ENCODE results near the gene CYYR1.

Gene CYYR1

DNA sequence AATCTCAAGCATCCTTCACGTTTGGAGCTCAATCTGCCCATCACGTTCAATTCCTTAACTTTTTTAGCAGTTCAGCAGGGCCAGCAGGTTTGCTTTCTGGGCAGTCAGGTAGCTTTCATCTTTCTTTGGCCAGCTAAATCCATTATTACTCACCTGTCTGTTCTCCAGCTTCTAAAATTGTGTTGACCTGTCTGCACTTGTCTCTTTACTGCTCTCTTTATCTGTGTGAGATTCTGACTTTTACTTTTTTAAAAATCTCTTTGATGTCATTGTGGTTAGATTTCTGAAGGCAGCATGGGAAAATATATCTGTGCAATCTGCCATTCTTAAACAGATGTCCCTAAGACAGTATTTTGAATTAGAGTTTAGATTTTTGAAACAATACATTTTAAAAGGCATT lies 24.9 kb upstream of the CYYR1 start:
- Histone ChIP-seq H2AFZ (ENCODE audit: insufficient read depth, low read length, poor library complexity) (no peak overlapping the region), H3K9ac (ENCODE audit: low read length) (no peak overlapping the region), H3K4me3 (ENCODE audit: low read depth, low read length) (no peak overlapping the region), H2BK120ac (ENCODE audit: insufficient read depth, low read length, poor library complexity) (no peak overlapping the region), H3K9me3 (ENCODE audit: insufficient read depth, low read depth, low read length) (no peaks in the 10 kb centered on the region), H3K14ac (ENCODE audit: low read length) (no peak overlapping the region), H3K18ac (ENCODE audit: low read length) (no peak overlapping the region), H2BK5ac (ENCODE audit: low read depth, low read length, poor library complexity) (no peak overlapping the region), H2AK5ac (ENCODE audit: low read length) (no peak overlapping the region), H3K27ac (ENCODE audit: low read depth, low read length) (no peak overlapping the region), H3K23ac (ENCODE audit: low read length) (no peak overlapping the region), H3K4me1 (ENCODE audit: control insufficient read depth in 1 of 2, insufficient read depth in 2 of 2, low read length in 2 of 2) (no peaks in the 10 kb centered on the region), H3K36me3 (ENCODE audit: control insufficient read depth in 1 of 2, insufficient read depth in 2 of 2, low read length in 2 of 2) (no peaks in the 10 kb centered on the region), H2BK12ac (ENCODE audit: low read length) (no peak overlapping the region), H3K4ac (ENCODE audit: low read depth, low read length) (no peak overlapping the region), H4K12ac (ENCODE audit: low read depth, low read length) (no peak overlapping the region), H4K8ac (ENCODE audit: low read depth, low read length) (no peak overlapping the region), H3K79me1 (ENCODE audit: low read length) (no peaks in the 10 kb centered on the region), H3K79me2 (ENCODE audit: control insufficient read depth, insufficient read depth, low read length, poor library complexity) (no peaks in the 10 kb centered on the region), H4K91ac (ENCODE audit: low read depth, low read length) (no peak overlapping the region), H3K4me2 (ENCODE audit: low read length) (no peak overlapping the region), H3K27me3 (ENCODE audit: insufficient read depth, low read length) (no peaks in the 10 kb centered on the region)
- no CpG with 5 or more reads among the region's 2 CpGs for WGBS (ENCODE audit: extremely low coverage, insufficient coverage, insufficient read length)
- DNase-seq: no peak

DNA sequence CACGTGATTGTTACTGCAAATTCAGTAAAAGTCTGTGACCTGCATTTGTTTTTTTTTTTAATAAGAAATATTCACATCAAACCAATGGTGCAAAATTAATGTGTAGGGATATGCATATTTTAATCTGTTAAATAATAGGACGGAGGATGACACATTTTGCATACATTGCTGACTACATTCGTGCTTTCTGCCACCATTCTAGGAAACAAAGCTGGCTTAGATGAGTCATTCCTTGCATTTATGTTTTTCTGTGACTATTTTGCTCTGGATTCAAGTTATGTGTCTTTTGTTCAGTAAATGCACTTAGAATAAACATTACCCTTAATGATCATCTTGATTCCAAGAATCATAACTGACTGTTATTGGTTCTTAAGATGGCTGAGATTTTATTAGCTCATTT lies 23.9 kb upstream of the CYYR1 start:
- peak in 1 of 2 donors; percentile 3 for DNase-seq
- Histone ChIP-seq H3K23ac (ENCODE audit: low read length) (no peak overlapping the region), H3K36me3 (ENCODE audit: control insufficient read depth in 1 of 2, insufficient read depth in 2 of 2, low read length in 2 of 2) (no peaks in the 10 kb centered on the region), H3K4me1 (ENCODE audit: control insufficient read depth in 1 of 2, insufficient read depth in 2 of 2, low read length in 2 of 2) (no peaks in the 10 kb centered on the region), H2BK12ac (ENCODE audit: low read length) (no peak overlapping the region), H3K18ac (ENCODE audit: low read length) (no peak overlapping the region), H3K4me3 (ENCODE audit: low read depth, low read length) (no peak overlapping the region), H3K27ac (ENCODE audit: low read depth, low read length) (no peak overlapping the region), H2BK120ac (ENCODE audit: insufficient read depth, low read length, poor library complexity) (no peak overlapping the region), H3K4me2 (ENCODE audit: low read length) (no peak overlapping the region), H3K79me1 (ENCODE audit: low read length) (no peaks in the 10 kb centered on the region), H2BK5ac (ENCODE audit: low read depth, low read length, poor library complexity) (no peak overlapping the region), H2AFZ (ENCODE audit: insufficient read depth, low read length, poor library complexity) (no peak overlapping the region), H4K91ac (ENCODE audit: low read depth, low read length) (no peak overlapping the region), H3K9me3 (ENCODE audit: insufficient read depth, low read depth, low read length) (no peaks in the 10 kb centered on the region), H3K14ac (ENCODE audit: low read length) (no peak overlapping the region), H3K4ac (ENCODE audit: low read depth, low read length) (no peak overlapping the region), H2AK5ac (ENCODE audit: low read length) (no peak overlapping the region), H4K12ac (ENCODE audit: low read depth, low read length) (no peak overlapping the region), H3K27me3 (ENCODE audit: insufficient read depth, low read length) (no peaks in the 10 kb centered on the region), H3K9ac (ENCODE audit: low read length) (no peak overlapping the region), H3K79me2 (ENCODE audit: control insufficient read depth, insufficient read depth, low read length, poor library complexity) (no peaks in the 10 kb centered on the region), H4K8ac (ENCODE audit: low read depth, low read length) (no peak overlapping the region)
- WGBS (ENCODE audit: extremely low coverage, insufficient coverage, insufficient read length): no CpG with 5 or more reads among the region's 3 CpGs

DNA sequence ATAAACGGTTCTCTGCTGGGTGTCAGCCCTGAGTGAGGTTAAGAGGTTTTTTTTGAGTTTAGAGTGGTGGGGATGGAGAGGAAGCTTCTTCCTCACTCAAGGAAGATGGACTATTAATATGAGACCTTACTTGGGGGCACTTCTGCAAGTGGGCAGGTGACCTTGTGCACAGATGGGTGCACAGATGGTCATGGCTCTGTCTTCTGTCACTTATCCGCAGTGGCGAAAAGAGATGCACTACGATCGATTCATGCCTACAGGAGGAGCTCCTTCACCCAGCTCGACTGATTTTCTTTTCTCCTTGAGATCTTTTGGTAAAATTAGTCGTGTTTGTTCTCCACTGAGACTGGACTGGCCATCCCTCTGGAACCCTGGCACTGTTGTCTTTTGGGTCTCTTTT lies 22.9 kb upstream of the CYYR1 start:
- H3K79me2 ChIP-seq (ENCODE audit: control insufficient read depth, insufficient read depth, low read length, poor library complexity): no peaks in the 10 kb centered on the region
- H4K12ac ChIP-seq (ENCODE audit: low read depth, low read length): no peak overlapping the region
- no peak overlapping the region for H2AK5ac ChIP-seq (ENCODE audit: low read length)
- no CpG with 5 or more reads among the region's 7 CpGs for WGBS (ENCODE audit: extremely low coverage, insufficient coverage, insufficient read length)
- H2BK5ac ChIP-seq (ENCODE audit: low read depth, low read length, poor library complexity): no peak overlapping the region
- DNase-seq: no peak
- H3K27ac ChIP-seq (ENCODE audit: low read depth, low read length): no peak overlapping the region
- no peak overlapping the region for H3K23ac ChIP-seq (ENCODE audit: low read length)
- H3K4ac ChIP-seq (ENCODE audit: low read depth, low read length): no peak overlapping the region
- no peaks in the 10 kb centered on the region for H3K4me1 ChIP-seq (ENCODE audit: control insufficient read depth in 1 of 2, insufficient read depth in 2 of 2, low read length in 2 of 2)
- H3K9me3 ChIP-seq (ENCODE audit: insufficient read depth, low read depth, low read length): no peaks in the 10 kb centered on the region
- H3K36me3 ChIP-seq (ENCODE audit: control insufficient read depth in 1 of 2, insufficient read depth in 2 of 2, low read length in 2 of 2): no peaks in the 10 kb centered on the region
- H3K4me2 ChIP-seq (ENCODE audit: low read length): no peak overlapping the region
- no peak overlapping the region for H3K14ac ChIP-seq (ENCODE audit: low read length)
- no peak overlapping the region for H2BK120ac ChIP-seq (ENCODE audit: insufficient read depth, low read length, poor library complexity)
- no peak overlapping the region for H4K91ac ChIP-seq (ENCODE audit: low read depth, low read length)
- H3K4me3 ChIP-seq (ENCODE audit: low read depth, low read length): no peak overlapping the region
- no peaks in the 10 kb centered on the region for H3K79me1 ChIP-seq (ENCODE audit: low read length)
- H3K9ac ChIP-seq (ENCODE audit: low read length): no peak overlapping the region
- no peak overlapping the region for H3K18ac ChIP-seq (ENCODE audit: low read length)
- no peak overlapping the region for H2AFZ ChIP-seq (ENCODE audit: insufficient read depth, low read length, poor library complexity)
- H4K8ac ChIP-seq (ENCODE audit: low read depth, low read length): no peak overlapping the region
- no peak overlapping the region for H2BK12ac ChIP-seq (ENCODE audit: low read length)
- H3K27me3 ChIP-seq (ENCODE audit: insufficient read depth, low read length): no peaks in the 10 kb centered on the region

DNA sequence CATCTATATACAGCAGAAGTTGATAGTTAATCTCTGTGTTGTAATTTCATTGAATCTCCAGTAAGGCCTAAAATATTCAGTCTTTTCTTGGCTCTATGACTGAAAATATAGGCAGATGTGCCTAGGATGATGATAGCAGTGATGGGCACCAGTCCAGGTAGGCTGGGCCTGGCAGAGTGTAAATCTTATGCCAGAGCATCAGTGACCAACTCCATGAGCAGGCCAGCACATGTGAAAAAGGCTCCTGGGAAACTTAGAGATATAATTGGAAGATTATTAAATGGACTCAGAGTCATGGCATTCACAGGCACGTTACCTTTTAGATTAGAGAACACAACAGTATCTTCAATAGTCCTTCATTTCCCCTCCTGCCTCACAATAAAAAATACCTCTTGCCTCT lies 20.7 kb upstream of the CYYR1 start:
- no peak overlapping the region for H4K8ac ChIP-seq (ENCODE audit: low read depth, low read length)
- H3K36me3 ChIP-seq (ENCODE audit: control insufficient read depth in 1 of 2, insufficient read depth in 2 of 2, low read length in 2 of 2): no peaks in the 10 kb centered on the region
- no peaks in the 10 kb centered on the region for H3K4me1 ChIP-seq (ENCODE audit: control insufficient read depth in 1 of 2, insufficient read depth in 2 of 2, low read length in 2 of 2)
- H3K79me2 ChIP-seq (ENCODE audit: control insufficient read depth, insufficient read depth, low read length, poor library complexity): no peaks in the 10 kb centered on the region
- H3K14ac ChIP-seq (ENCODE audit: low read length): no peak overlapping the region
- no peak overlapping the region for H3K4me2 ChIP-seq (ENCODE audit: low read length)
- no peak overlapping the region for H3K18ac ChIP-seq (ENCODE audit: low read length)
- no peak overlapping the region for H4K12ac ChIP-seq (ENCODE audit: low read depth, low read length)
- H3K27ac ChIP-seq (ENCODE audit: low read depth, low read length): no peak overlapping the region
- no peak overlapping the region for H3K23ac ChIP-seq (ENCODE audit: low read length)
- H3K4ac ChIP-seq (ENCODE audit: low read depth, low read length): no peak overlapping the region
- no peaks in the 10 kb centered on the region for H3K27me3 ChIP-seq (ENCODE audit: insufficient read depth, low read length)
- no CpG with 5 or more reads among the region's 1 CpG for WGBS (ENCODE audit: extremely low coverage, insufficient coverage, insufficient read length)
- H2BK120ac ChIP-seq (ENCODE audit: insufficient read depth, low read length, poor library complexity): no peak overlapping the region
- no peak overlapping the region for H3K4me3 ChIP-seq (ENCODE audit: low read depth, low read length)
- H4K91ac ChIP-seq (ENCODE audit: low read depth, low read length): no peak overlapping the region
- no peaks in the 10 kb centered on the region for H3K79me1 ChIP-seq (ENCODE audit: low read length)
- H2AK5ac ChIP-seq (ENCODE audit: low read length): no peak overlapping the region
- H3K9ac ChIP-seq (ENCODE audit: low read length): no peak overlapping the region
- H2AFZ ChIP-seq (ENCODE audit: insufficient read depth, low read length, poor library complexity): no peak overlapping the region
- H2BK12ac ChIP-seq (ENCODE audit: low read length): no peak overlapping the region
- H2BK5ac ChIP-seq (ENCODE audit: low read depth, low read length, poor library complexity): no peak overlapping the region
- no peak for DNase-seq
- H3K9me3 ChIP-seq (ENCODE audit: insufficient read depth, low read depth, low read length): no peaks in the 10 kb centered on the region
